RWPE2 (cell line): ENCODE data around the gene WIPI1.

Experiments used
- ATAC-seq: fragments of 200-7000 bp; cut with Tn5 transposase; 3 replicates; pipeline ENCODE4 v1.9.1; 2021; ENCODE audit warnings: low read depth
- DNase-seq: peaks from one replicate; pipeline ENCODE4 v3.0.0-alpha.2; 2020; ENCODE audit warnings: low spot score
- H3K27ac ChIP-seq: fragments of 450-650 bp; 2 replicates; pipeline ENCODE4 v1.5.1; 2017; ENCODE audit warnings: mild to moderate bottlenecking; ENCODE audit not compliant: poor library complexity, severe bottlenecking
- H3K27me3 ChIP-seq: fragments of 250-450 bp; sonication (Bioruptor Pico); 2 replicates; pipeline ENCODE4 v1.5.1; 2021; ENCODE audit warnings: mild to moderate bottlenecking, moderate library complexity; ENCODE audit not compliant: insufficient read depth, poor library complexity, severe bottlenecking
- H3K36me3 ChIP-seq: fragments of 250-450 bp; sonication (Bioruptor Pico); 2 replicates; pipeline ENCODE4 v1.5.1; 2020; ENCODE audit warnings: low read depth, mild to moderate bottlenecking, moderate library complexity
- H3K4me1 ChIP-seq: fragments of 250-450 bp; sonication (Bioruptor Pico); 2 replicates; pipeline ENCODE4 v1.5.1; 2021; ENCODE audit warnings: mild to moderate bottlenecking, moderate library complexity; ENCODE audit not compliant: insufficient read depth, poor library complexity, severe bottlenecking
- H3K4me3 ChIP-seq: fragments of 250-450 bp; sonication (Bioruptor Pico); 2 replicates; pipeline ENCODE4 v1.5.1; 2021; ENCODE audit warnings: mild to moderate bottlenecking, moderate library complexity; ENCODE audit not compliant: severe bottlenecking
- H3K9me3 ChIP-seq: fragments of 250-450 bp; sonication (Bioruptor Pico); 2 replicates; pipeline ENCODE4 v1.5.1; 2021; ENCODE audit warnings: mild to moderate bottlenecking, moderate library complexity; ENCODE audit not compliant: severe bottlenecking
- TF ChIP-seq, protein P1 (sequence below): fragments of 450-650 bp; IDR thresholded peaks from one replicate; pipeline ENCODE4 v1.5.1; 2017; ENCODE audit warnings: mild to moderate bottlenecking, moderate library complexity; ENCODE audit not compliant: poor library complexity, severe bottlenecking

The WIPI1 gene

DNA sequence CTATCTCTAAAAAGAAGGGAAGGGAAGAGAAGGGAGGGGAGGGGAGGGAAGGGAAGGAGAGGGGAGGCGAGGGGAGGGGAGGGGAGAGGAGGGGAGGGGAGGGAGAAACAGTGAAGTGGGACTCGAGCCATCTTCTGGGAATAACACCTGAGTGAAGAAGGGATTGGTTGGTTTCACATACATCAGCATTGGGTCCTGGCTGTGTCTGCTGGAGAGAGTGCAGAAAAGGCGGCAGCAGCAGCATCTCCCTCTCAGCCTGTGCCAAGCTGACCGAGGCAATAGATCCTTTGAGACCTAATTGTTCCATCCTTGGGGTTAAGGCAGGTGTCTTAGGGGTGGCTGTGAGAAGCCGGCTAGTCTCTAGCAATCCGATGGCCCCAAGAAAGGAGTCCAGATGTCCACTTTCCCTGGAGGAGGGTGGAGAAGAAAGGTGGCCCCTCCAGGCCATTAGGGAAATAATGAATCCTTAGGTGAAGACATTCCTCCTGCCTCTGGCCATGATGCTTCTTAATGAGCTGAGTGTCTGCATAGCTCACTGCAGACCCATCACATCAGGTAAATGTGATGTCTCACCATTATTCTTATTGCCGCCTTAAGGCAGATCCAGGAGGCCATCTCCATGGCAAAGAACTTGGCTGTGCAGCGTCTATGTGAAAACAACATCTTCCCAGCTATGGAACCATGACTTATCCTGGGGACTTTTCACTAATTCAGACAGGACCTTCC, 71.6 kb downstream of the WIPI1 start:
- H3K9me3 ChIP-seq = no peaks in the 10 kb centered on the region
- no peak overlapping the region for H3K27ac ChIP-seq
- no peaks in the 10 kb centered on the region for H3K4me1 ChIP-seq
- no peak for DNase-seq
- no peak for ATAC-seq
- TF ChIP-seq, protein P1, sequence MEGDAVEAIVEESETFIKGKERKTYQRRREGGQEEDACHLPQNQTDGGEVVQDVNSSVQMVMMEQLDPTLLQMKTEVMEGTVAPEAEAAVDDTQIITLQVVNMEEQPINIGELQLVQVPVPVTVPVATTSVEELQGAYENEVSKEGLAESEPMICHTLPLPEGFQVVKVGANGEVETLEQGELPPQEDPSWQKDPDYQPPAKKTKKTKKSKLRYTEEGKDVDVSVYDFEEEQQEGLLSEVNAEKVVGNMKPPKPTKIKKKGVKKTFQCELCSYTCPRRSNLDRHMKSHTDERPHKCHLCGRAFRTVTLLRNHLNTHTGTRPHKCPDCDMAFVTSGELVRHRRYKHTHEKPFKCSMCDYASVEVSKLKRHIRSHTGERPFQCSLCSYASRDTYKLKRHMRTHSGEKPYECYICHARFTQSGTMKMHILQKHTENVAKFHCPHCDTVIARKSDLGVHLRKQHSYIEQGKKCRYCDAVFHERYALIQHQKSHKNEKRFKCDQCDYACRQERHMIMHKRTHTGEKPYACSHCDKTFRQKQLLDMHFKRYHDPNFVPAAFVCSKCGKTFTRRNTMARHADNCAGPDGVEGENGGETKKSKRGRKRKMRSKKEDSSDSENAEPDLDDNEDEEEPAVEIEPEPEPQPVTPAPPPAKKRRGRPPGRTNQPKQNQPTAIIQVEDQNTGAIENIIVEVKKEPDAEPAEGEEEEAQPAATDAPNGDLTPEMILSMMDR = no peak
- H3K27me3 ChIP-seq = no peaks in the 10 kb centered on the region
- H3K36me3 ChIP-seq = no peaks in the 10 kb centered on the region
- H3K4me3 ChIP-seq = no peak overlapping the region

DNA sequence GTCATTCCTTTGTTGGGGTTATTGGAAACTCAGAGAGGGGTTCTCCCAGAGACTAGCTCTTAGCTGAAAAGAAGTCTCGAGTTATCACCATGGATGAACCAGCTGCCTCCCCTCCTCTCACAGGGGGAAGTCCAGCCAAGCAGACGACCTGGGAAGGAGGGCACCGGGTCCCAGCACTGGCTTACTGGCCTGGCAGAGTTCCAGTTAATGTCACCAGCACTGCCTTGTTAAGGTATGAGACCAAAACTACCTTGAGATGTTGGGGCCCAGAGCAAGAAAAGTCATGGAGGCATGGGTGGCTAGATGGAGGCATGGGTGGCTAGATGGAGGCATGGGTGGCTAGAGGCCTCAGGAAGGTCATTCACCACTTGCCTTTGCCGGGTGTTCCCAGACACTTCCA, 72.4 kb downstream of the WIPI1 start:
- no peak overlapping the region for H3K4me3 ChIP-seq
- ATAC-seq (no peak), DNase-seq (no peak)
- H3K4me1 ChIP-seq = no peaks in the 10 kb centered on the region
- H3K27ac ChIP-seq = no peak overlapping the region
- no peaks in the 10 kb centered on the region for H3K9me3 ChIP-seq
- no peaks in the 10 kb centered on the region for H3K27me3 ChIP-seq
- TF ChIP-seq, protein P1 = no peak
- H3K36me3 ChIP-seq = no peaks in the 10 kb centered on the region

DNA sequence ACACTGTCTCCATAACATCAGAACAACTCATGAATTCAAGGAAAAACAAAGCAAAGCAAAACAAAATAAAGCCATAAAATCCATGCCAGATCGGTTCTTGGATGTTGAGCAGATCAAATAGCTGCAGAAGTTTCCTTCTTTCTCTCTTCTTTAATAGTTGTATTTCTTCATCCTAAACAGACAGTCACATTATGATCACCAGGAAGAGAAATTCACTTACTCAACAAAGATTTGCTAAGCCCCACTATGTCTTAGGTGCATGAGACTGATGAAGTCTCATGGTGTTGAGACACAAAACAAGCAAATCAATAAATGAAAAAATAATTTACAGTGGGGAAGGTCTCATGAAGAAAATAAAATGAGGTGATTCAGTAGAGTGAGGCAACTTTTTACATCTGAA, 72.8 kb downstream of the WIPI1 start:
- Histone ChIP-seq H3K27me3 (no peaks in the 10 kb centered on the region), H3K27ac (no peak overlapping the region), H3K4me3 (no peak overlapping the region), H3K4me1 (no peaks in the 10 kb centered on the region), H3K9me3 (no peaks in the 10 kb centered on the region), H3K36me3 (no peaks in the 10 kb centered on the region)
- ATAC-seq (no peak), DNase-seq (no peak)
- TF ChIP-seq, protein P1 = no peak

DNA sequence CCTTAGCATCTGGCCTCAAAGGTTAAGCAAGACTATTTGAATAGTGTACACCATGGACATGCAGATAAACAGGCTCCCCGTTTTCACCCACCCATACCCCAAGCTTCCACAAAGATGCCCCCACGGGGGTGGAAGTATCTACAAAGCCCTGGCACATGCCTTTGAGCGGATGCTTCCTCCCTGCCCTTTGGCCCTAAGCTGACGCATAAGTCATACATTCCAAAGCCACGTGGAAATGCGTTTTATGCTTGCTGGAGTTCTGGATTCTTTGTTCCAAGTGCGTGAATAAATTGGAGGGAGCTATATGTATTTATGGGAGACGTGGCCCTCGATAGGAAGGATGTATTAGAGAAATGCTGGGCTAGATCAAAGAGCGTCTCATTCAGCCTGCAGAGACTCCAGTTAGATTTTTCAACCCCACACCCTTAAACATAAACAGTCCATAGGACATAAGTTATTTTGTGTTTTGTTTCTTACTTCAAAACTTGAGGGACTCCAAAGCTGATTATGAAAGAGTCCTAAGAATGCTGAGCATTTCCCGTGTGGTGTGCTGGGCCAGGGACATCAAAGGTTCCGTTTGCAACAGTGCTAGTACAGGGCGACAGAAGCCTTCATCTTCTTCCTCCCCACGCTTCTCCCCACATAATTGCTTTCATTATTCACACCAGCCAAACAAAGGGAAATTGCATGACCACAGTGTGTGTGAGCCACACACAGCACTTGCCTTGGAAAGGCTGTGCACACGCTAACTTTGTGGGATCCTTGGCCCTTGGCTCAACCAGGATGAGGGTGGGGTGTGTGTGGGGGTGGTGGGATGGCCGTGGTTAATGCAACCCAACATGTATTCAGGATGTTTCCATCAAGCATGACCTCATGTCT, 73.6 kb downstream of the WIPI1 start:
- H3K27me3 ChIP-seq = no peaks in the 10 kb centered on the region
- DNase-seq (no peak), ATAC-seq (no peak)
- H3K4me3 ChIP-seq = no peak overlapping the region
- H3K4me1 ChIP-seq = no peaks in the 10 kb centered on the region
- no peaks in the 10 kb centered on the region for H3K9me3 ChIP-seq
- no peak overlapping the region for H3K27ac ChIP-seq
- no peaks in the 10 kb centered on the region for H3K36me3 ChIP-seq
- TF ChIP-seq, protein P1 = no peak

DNA sequence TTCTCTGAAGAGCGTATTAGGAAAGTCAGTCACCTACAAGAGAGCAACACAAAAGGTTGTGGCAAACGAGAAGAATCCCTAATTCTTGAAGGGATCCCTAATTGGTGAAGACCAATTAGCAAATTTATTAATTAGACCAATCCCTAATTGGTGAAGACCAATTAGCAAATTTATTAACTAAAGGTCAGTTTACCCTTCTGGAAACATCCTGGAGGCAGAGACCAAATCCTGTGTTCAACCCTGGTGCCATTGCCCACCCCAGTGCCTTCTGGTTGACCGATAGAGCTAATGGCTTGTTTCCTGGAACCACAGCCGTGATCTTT, 74.2 kb downstream of the WIPI1 start:
- Histone ChIP-seq H3K36me3 (no peaks in the 10 kb centered on the region), H3K27ac (no peak overlapping the region), H3K9me3 (no peaks in the 10 kb centered on the region), H3K4me3 (no peak overlapping the region), H3K4me1 (no peaks in the 10 kb centered on the region), H3K27me3 (no peaks in the 10 kb centered on the region)
- DNase-seq (no peak), ATAC-seq (no peak)
- TF ChIP-seq, protein P1 = no peak
